Bronchial epithelial cell (primary cell): ENCODE measurements around the gene VSX1. TPM values are rescaled to one million over a fixed set of nuclear protein-coding genes. Genes with fewer than 3 reads are reported as not detected.

Source experiments
- DNase-seq: peaks from one replicate; pipeline ENCODE4 v3.0.0-alpha.2; 2010; ENCODE audit warnings: low read depth
- FAIRE-seq: peaks from 2 replicates; lab custom pipeline; 2011; peaks lifted over from hg19 to GRCh38; lab: Jason Lieb, UNC
- H3K27me3 ChIP-seq: 2 replicates; pipeline ENCODE4 v1.5.1; 2011; ENCODE audit warnings: low read length; ENCODE audit not compliant: control insufficient read depth, insufficient read depth
- H3K36me3 ChIP-seq: 2 replicates; pipeline ENCODE4 v1.5.1; 2011; ENCODE audit warnings: low read length; ENCODE audit not compliant: control insufficient read depth, insufficient read depth
- H3K4me3 ChIP-seq: 2 replicates; pipeline ENCODE4 v1.5.1; 2011; ENCODE audit warnings: mild to moderate bottlenecking, low read depth, low read length, control low read depth
- total RNA-seq: library from RNA; depleted of rRNA; stranded (reverse); fragments of >200 nt; gene quantifications from 2 replicates; pipeline ENCODE4 v1.2.1, GENCODE V29; 2014
- TF ChIP-seq, protein P1 (sequence below): IDR thresholded peaks from 2 replicates; pipeline ENCODE4 v1.5.1; 2011; ENCODE audit warnings: mild to moderate bottlenecking, moderate library complexity, low read length, control low read depth, inconsistent platforms; ENCODE audit not compliant: insufficient read depth, severe bottlenecking

The VSX1 gene
- total RNA-seq, 1 donor from 2014 or later, result not detected

DNA sequence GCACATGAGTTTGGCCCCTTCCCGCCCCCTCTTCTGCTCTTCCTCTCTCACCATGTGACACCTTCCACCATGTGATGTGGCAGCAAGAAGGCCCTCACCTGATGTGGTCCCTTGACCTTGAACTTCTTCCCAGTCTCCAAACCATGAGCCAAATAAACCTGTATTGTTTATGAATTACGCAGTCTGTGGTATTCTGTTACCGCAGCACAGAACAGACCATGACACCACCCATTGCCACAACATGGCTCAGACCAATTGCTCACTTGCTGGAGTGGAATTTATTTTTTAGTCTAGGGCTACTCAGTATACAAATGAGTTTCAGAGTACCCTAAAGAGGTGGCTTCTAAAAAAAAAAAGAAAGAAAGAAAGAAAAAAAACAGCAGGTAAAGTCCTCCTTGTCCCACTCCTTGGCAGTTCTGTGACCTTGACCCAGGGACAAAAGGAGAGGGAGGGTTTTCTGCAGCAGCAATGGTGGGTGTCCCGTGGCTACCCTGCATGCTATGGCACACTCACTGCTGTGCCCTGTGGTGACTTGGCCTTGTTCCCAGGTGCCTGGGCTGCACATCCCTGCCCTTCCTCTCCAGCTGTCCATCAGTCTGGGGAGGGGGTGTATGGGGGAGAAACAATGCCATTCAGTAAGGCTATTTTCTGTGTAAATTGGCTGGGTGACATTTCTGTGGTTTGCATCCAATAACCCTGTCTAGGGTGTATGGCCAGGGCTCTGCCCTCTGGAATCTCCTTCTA lies 5.4 kb upstream of the VSX1 start:
- FAIRE-seq, result peak; percentile 50
- Histone ChIP-seq H3K4me3 (no peak overlapping the region), H3K36me3 (no peaks in the 10 kb centered on the region), H3K27me3 (peaks cover 31% of the 10 kb centered on the region)
- DNase-seq, result no peak
- TF ChIP-seq, protein P1, sequence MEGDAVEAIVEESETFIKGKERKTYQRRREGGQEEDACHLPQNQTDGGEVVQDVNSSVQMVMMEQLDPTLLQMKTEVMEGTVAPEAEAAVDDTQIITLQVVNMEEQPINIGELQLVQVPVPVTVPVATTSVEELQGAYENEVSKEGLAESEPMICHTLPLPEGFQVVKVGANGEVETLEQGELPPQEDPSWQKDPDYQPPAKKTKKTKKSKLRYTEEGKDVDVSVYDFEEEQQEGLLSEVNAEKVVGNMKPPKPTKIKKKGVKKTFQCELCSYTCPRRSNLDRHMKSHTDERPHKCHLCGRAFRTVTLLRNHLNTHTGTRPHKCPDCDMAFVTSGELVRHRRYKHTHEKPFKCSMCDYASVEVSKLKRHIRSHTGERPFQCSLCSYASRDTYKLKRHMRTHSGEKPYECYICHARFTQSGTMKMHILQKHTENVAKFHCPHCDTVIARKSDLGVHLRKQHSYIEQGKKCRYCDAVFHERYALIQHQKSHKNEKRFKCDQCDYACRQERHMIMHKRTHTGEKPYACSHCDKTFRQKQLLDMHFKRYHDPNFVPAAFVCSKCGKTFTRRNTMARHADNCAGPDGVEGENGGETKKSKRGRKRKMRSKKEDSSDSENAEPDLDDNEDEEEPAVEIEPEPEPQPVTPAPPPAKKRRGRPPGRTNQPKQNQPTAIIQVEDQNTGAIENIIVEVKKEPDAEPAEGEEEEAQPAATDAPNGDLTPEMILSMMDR, result no peak

DNA sequence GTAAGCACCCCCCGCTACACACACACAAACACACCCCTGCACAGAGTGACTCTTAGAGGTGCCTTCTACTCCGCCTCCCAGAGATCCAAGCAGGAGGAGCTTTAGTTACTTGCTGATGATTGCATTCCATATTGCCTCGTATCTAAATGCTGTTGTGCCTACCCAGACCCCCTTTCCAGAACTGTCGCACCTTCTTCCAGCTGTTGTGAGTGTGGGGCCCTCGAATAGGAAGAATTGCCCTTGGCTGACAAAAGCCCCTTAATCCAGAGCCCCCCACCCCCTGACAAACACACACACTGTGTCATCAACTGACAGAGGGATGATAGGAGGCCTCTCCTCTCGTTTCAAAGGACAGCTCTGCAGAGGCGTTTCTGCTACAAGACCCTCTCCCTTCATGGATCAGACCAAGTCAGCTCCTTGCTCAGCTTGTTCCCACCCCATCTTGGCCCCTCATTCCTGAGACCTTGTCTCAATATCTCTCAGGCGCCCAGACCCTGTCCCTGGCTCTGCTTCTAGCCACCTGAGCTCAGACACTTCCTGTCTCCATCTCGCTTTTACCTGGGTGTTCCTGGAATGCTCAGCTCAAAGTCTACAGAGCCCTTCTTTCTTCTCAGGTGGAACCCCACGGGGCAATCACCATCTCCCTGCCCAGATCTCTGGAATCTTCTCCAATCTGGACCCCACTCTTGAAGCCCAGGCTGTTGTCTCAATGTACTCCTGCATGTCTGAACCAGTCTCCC lies 4.0 kb upstream of the VSX1 start:
- Histone ChIP-seq H3K36me3 (no peaks in the 10 kb centered on the region), H3K4me3 (no peak overlapping the region), H3K27me3 (peaks cover 36% of the 10 kb centered on the region)
- FAIRE-seq, result peak; percentile 13
- no peak for DNase-seq
- TF ChIP-seq, protein P1, result no peak

DNA sequence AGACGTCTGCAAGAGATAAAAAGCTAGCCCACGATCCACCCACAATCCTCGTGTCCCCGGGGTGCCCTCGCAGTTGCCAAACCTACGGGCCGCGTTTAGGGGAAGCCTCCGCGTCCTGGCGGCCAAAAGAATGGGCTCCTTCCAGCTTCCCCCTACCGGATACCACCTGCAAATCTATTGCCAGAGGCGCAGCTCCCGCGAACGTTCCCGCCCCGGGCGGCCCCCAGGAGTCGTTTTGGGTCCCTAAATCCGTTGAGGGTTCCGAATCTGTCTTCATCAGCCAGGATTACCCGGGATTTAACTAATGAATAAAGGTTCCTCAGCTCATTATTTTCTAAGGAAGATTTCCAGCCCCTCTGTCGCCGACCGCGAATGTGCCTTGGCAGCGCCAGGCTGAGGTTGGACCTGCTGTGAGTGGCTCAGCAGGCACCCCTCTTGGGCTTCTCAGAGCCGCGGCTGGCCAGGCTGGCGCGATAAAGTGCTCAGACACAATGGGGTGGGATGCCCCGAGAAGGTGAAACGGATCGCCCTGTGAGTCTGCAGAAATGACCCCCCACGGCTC lies 2.8 kb upstream of the VSX1 start:
- no peak for FAIRE-seq
- no peak for DNase-seq
- Histone ChIP-seq H3K4me3 (no peak overlapping the region), H3K27me3 (peaks cover 42% of the 10 kb centered on the region), H3K36me3 (no peaks in the 10 kb centered on the region)
- TF ChIP-seq, protein P1, result no peak

DNA sequence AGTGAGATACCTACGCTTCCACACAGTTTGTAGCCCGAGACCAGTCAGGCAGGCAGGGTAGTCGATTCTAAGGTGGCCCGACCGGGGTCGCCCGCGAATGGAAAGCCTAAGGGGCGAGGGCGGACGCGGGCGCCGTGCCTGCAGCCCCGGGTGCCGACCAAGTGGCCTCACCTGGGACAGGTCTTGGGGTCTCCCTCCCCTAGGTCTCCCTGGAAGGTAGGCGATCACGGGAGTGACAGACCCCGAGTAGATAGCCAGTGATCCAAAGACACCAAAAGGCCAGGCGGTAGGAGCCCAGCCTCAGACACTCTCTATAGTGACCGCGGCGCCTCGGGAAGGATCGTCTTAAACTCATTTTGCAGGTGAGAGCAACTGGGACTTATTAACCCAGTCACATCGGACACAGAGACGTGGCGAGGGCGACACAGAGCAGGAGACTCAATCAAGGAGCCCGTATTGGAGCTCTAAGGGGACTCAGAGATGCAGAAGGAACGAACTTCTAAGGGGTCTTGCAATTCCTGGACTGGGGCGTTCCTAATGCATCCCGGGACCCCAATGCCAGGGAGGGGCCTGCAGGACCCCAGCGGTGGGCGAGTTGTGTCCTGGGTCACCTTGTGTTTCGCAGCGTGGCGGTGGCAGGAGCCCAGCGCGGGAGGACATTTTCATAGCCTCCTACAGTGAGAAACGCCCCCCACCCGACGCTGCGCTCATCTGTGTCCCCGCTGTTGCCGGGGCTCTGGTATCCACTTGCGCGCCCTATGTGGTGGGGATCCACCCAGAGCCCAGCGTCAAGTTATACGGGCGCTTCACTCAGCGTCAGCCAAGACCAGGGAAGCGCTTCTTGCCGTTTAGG lies 2.1 kb upstream of the VSX1 start:
- Histone ChIP-seq H3K4me3 (no peak overlapping the region), H3K27me3 (peaks cover 46% of the 10 kb centered on the region), H3K36me3 (no peaks in the 10 kb centered on the region)
- FAIRE-seq, result no peak
- no peak for DNase-seq
- TF ChIP-seq, protein P1, result no peak

DNA sequence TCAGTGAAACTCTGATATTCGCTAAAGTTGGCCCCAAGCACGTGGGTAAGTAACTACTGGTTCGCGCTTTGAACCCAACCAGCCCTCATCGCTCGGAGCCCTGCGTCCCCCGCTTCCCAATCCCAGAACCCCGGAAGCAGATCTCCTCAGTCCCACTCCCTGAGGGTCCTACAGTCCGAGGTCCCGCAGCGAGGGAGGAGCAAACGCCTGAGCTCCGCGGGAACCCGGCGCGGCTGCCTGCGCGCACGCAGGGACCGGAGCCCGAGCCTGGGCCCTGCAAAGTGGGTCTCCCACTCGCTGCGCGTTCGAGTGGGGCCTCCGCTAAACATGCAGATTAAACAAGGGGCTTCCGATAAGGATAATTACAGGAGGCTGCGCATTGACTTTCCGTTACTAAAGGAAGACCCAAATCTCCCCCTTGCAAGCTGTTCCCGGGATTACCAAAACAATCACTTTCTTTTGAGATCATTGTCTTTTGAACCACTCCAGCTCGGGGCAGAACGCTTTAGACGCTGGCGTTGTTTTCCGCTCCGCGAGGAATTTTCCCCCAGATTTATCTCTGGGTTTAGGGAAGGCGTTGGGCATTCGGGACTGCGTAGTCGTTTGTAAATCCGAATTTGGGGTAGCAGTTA lies 1.3 kb upstream of the VSX1 start:
- TF ChIP-seq, protein P1, result no peak
- no peak for DNase-seq
- H3K36me3 ChIP-seq, result no peaks in the 10 kb centered on the region
- FAIRE-seq, result no peak
- no peak overlapping the region for H3K4me3 ChIP-seq
- H3K27me3 ChIP-seq, result peaks cover 50% of the 10 kb centered on the region
